GM18519 (cell line): Measurements from ENCODE around the gene CD69.
"Not testable (repeated sequence)": the region's sequence is repeated elsewhere in the genome, so short reads cannot be mapped to it uniquely, and the experiment has no call there.

Experiments
- ATAC-seq: cut with Tn5 transposase; IDR thresholded peaks from one replicate; pipeline ENCODE4 v1.9.1; 2021; ENCODE audit warnings: mild to moderate bottlenecking, moderate library complexity; ENCODE audit not compliant: unreplicated experiment, low FRiP score

CD69 gene

DNA sequence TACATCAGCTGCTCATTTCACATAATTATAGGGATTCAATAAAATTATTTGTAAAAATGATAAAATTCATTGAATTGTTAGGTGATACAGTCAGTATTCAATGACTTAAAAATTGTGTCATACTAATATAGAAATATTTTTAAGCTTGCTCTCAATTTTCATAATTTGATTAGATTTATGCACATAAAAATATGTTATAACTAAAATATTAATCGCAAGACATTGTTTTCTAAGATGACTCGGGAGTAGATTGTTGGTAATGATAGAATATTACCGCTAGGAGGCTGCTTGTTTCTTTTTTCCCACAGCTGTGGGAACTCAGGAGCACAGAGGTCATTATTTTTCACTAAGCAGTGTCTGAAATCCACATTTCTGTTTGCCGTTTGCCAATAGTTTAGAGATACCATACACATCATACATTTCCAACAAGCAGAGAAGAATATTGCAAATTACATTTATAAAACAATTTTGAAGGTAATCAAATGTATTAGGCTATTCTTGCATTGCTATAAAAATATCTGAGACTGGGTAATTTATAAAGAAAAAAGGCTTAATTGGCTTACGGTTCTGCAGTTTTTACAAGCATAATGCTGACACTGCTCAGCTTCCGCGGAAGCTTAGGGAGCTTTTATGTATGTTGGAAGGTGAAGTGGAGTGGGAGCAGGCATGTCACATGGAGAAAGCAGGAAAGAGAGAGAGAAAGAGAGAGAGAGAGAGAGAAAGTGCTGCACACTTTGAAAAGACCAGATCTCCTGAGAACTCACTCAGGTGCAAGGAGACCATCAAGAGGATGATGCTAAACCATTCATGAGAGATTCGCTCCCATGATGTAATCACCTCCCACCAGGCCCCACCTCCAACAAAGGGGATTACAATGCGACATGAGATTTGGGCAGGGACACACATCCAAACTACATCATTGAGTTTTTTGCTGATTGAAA lies 9.2 kb downstream of the CD69 start:
- ATAC-seq, result no peak

DNA sequence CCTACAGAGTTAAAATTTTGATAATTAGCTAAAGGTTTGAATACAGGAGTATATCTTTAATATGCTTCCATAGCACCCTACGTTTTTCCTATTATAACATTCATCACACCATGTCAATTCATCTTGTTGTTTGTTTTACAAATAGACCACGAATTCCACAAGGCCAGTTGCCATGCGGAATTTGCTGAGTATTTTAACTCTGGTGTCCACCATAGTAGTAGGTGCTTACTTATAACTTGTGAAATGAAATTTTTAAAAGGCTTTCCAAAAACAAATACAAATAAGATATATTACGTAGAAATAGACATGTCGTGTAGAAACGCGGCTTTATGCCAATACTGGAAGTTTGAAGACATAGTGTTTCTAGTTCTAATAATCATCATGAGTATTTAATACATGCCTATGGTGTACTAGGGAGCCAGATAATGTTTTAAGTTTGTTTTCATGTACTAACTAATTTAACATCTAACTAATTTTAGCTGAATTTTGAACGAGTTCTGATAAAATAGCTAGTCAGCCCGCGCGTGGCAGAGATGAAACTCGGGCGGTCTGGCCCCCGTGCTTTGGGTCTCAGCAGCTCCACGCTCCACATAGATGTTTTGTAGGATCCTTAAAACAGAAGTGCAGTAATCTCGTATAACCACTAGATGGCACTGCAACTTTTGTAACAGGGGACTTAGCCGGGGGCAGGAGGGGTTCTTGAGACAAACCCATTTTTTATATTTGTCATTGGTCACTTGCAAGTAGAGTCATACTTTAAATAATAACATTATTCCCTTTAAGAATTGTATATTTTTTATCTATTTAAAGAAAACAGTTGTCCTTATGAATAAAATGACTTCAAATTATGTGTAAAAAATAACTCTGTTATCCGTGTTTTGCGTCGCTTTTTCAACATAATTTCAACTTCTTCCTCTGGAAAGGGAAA lies 10.2 kb downstream of the CD69 start:
- no peak for ATAC-seq

DNA sequence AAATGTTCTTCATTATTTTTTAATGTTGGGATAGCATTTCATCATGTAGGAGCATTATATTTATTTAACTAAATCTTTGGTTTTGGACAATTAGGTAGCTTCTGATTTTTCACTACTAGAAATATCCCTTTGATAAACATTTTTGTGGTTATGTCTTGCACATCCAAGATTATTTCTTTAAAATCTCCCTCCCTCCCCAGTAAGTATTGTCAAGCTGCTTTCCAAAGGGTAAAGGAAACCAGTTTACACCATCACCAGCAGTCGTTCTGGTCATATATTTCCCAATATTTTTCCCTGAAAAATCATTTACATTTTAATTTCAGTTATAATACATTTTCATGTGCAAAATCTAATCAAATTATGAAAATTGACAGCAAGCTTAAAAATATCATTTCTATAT lies 11.1 kb downstream of the CD69 start:
- ATAC-seq, result no peak

- no peak for ATAC-seq
Observed at GRCh38 chr12:9745199-9745598, 15.5 kb downstream of the CD69 start.

- no peak for ATAC-seq
Observed at GRCh38 chr12:9742661-9743060, 18.0 kb downstream of the CD69 start.

DNA sequence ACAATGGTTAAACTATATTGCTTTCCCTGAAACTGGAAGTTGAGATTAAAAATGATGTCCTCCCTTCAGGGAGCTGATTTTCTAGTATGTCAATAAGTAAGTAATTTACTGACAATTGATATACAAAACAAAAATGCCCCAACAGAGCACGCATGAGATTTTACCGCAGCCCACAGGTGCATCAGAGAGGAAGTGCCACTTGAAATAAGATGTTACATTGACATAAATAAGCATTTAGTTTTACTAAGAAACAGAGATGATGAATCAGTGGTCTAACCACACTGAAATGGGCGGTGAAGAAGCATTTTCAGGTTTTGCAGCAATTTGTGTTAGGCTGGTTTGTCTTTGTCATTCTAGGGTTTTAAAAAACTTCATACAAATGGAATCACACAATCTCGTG lies 19.0 kb downstream of the CD69 start:
- peak; percentile 56 for ATAC-seq

DNA sequence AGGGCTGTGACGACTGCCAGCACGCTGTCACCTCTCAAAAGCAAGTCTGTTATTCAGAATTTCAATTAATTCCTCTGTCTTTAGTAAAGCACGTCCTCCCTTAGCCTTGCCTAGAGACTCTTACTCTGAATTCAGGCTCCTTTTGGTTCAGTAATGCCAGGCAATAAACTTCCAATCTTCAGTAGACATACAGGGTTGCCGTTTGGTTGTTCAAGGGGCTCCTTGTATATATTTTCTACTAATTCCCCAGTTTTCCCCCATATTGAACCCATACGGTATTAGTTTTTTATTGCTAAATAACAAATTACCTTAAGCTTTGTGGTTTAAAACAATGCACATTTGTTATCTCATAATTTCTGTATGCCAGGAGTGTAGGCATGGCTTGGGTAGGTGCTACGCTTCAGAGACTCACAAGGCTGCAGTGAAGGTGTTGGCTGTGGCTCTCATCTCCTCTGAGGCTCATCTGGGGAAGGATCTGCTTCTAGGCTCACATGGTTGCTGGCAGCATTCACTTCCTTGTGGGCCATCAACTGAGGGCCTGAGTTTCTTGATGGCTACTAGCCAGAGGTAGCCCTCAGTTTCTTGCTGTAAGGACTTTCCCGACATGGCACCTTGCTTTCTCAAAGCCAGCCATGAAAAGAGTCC lies 20.5 kb downstream of the CD69 start:
- no peak for ATAC-seq

- ATAC-seq, result not testable (repeated sequence)
Observed at GRCh38 chr12:9739404-9740105, 21.1 kb downstream of the CD69 start.

DNA sequence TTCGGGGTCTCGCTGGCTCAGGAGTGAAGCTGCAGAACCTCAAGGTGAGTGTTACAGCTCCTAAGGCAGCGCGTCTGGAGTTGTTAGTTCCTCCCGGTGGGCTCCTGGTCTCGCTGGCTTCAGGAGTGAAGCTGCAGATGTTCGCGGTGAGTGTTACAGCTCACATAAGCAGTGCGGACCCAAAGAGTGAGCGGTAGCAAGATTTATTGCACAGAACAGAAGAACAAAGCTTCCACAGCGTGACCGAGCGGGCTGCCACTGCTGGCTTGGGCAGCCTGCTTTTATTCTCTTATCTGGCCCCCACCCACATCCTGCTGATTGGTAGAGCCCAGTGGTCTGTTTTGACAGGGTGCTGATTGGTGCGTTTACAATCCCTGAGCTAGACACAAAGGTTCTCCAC lies 21.8 kb downstream of the CD69 start:
- ATAC-seq, result not testable (repeated sequence)

DNA sequence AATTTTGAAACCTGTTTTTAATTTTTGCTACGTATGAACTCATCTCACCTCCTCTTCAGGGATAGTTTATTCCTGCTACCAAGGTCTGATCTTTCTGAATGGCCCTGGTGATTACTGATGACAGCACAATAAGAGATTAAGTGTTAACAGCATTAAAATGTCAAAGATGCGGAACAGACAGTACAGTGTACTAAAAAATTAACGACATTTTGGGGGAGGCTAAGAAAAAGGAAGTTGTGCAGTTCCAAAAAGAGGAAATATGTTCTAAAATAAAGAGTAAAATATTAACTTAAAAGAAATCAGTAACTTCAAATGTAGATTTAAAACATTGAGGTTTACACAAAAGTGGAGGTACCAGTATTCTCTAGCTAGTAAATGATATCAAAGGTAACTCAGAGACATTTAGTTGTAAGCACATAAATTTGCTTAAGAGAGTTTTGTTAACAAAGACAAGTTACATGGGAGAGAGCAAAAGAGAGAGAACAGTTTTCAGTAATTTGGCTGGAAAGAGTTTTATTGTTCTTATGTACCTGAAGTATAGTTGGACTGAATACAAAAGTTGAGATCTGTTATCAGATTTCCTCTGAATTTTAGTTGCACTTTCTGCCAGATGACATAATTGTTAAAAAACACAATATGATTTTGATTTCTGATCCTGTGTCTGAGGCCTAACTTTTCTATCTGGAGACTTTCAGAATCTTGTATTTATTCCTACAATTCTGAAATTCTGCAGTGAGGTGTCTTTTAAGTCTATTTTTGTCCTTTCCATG lies 23.6 kb downstream of the CD69 start:
- no peak for ATAC-seq

GRCh38 chr12:9735601-9736000 lies 25.1 kb downstream of the CD69 start:
- ATAC-seq, result no peak

GRCh38 chr12:9732921-9733461 lies 27.7 kb downstream of the CD69 start, which contains the start of gene CLECL1:
Gene CLECL1 (minus strand): TSS chr12:9733097.
- ATAC-seq, result peak; percentile 37

DNA sequence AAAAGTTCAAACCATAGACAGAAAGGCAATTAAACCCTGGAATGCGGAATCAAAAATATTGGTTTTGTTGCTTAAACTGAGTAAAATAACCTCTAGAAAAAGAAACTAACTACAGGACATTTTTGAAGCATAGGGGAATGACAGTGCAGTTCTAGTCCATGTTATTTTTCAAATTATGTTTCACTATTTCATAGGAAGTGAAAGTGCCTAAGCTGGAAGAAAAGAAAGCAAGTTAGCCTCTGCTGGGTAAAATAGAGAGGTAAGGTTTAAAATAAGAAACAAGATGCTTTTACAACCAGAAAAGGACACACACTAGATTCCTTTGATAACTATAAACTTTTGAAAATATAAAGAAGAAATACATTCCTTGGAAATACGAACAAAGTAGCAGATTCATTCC lies 28.9 kb downstream of the CD69 start:
- ATAC-seq, result no peak

DNA sequence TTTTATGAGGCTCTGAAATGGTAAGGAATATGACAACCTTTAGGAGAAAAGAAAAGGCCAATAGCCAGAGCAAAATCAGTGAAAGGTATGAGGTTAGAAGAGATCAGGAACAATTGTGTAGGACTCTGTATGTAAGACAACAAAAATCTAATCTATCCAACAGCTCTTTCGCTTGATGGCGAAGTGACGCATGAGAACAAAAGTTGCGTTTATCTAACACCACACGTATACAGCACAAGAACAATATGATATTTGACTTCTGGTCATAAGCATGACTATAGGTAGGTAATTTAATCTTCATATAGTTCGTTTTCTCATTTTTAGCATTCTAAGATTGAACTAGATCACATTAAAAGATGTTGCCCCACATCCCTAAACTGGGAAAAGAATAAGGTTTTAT lies 29.3 kb downstream of the CD69 start:
- no peak for ATAC-seq

- ATAC-seq, result no peak
Observed at GRCh38 chr12:9730591-9730990, 30.1 kb downstream of the CD69 start.

GRCh38 chr12:9730011-9730410 lies 30.7 kb downstream of the CD69 start:
- no peak for ATAC-seq

- no peak for ATAC-seq
Observed at GRCh38 chr12:9729082-9729481, 31.6 kb downstream of the CD69 start.

GRCh38 chr12:9727813-9728212 lies 32.9 kb downstream of the CD69 start:
- ATAC-seq, result no peak

DNA sequence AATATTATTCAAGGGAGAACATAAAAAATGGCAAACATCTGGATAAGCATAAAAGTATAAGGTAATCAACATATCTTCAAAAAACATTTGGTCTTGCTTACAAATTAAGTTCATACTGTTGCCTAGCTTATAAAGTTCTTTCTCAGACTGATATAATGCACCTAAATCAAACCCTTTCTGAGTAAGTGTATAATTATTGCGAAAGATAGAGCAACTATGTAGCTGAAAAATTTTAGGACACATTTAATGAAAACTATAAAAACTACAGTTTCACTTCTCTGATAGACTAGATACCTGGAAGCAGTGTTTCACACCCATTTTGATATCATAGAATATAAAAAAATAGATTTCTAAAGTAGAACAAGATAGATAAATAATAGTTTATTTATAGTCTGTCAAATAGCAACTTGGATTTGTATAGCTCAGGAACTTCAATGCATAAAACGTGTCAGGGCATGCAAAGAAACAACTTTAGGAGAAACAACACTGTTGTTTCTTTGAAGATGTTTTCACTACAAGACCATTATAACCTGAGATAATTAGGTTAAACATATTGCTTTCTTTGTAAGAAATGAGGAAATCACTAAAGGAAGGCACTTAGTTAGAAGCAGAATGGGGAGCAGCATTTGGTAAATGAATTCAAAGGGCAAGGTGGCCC lies 35.4 kb downstream of the CD69 start:
- no peak for ATAC-seq
